ENCODE results near the gene LRRC26. TPM values are rescaled to one million over a fixed set of nuclear protein-coding genes. Genes with fewer than 3 reads are reported as not detected.

The LRRC26 gene
- polyA plus RNA-seq, 2 donors: 0.24 to 0.81 TPM

GRCh38 chr9:137192859-137193258, 23.0 kb upstream of the LRRC26 start:
- H3K4me1 ChIP-seq (ENCODE audit: control insufficient read depth in 2 of 2, insufficient read depth in 2 of 2, low read length in 1 of 2): peaks cover 17 to 50% of the 10 kb centered on the region in 2 donors
- no peak overlapping the region for H3K4me3 ChIP-seq (ENCODE audit: low read depth in 1 of 2, low read length in 2 of 2)
- no peaks in the 10 kb centered on the region for H3K9me3 ChIP-seq (ENCODE audit: control insufficient read depth in 2 of 2, insufficient read depth in 1 of 2, low read depth in 1 of 2, low read length in 1 of 2)
- H3K27me3 ChIP-seq (ENCODE audit: control insufficient read depth in 1 of 2, insufficient read depth in 2 of 2, low read length in 2 of 2): no peaks in the 10 kb centered on the region
- 72 to 93% methylated on average over 2 of the region's 2 CpGs for WGBS, 2 donors
- H3K36me3 ChIP-seq (ENCODE audit: control insufficient read depth in 2 of 2, insufficient read depth in 2 of 2, low read length in 1 of 2): peaks cover 3 to 26% of the 10 kb centered on the region in 2 donors
- no peak overlapping the region for H3K27ac ChIP-seq (ENCODE audit: low read depth in 2 of 2, low read length in 1 of 2)

- 80 to 84% methylated on average over 10 of the region's 10 CpGs for WGBS, 2 donors
- Histone ChIP-seq H3K27ac (ENCODE audit: low read depth in 2 of 2, low read length in 1 of 2) (no peak overlapping the region), H3K4me3 (ENCODE audit: low read depth in 1 of 2, low read length in 2 of 2) (no peak overlapping the region), H3K27me3 (ENCODE audit: control insufficient read depth in 1 of 2, insufficient read depth in 2 of 2, low read length in 2 of 2) (no peaks in the 10 kb centered on the region), H3K4me1 (ENCODE audit: control insufficient read depth in 2 of 2, insufficient read depth in 2 of 2, low read length in 1 of 2) (peaks cover 16 to 48% of the 10 kb centered on the region in 2 donors), H3K9me3 (ENCODE audit: control insufficient read depth in 2 of 2, insufficient read depth in 1 of 2, low read depth in 1 of 2, low read length in 1 of 2) (no peaks in the 10 kb centered on the region), H3K36me3 (ENCODE audit: control insufficient read depth in 2 of 2, insufficient read depth in 2 of 2, low read length in 1 of 2) (peaks cover 3 to 26% of the 10 kb centered on the region in 2 donors)
Observed at GRCh38 chr9:137192448-137192780, 22.6 kb upstream of the LRRC26 start.

GRCh38 chr9:137191691-137192447, 22.0 kb upstream of the LRRC26 start:
- H3K4me1 ChIP-seq (ENCODE audit: control insufficient read depth in 2 of 2, insufficient read depth in 2 of 2, low read length in 1 of 2): peaks cover 20 to 51% of the 10 kb centered on the region in 2 donors
- H3K9me3 ChIP-seq (ENCODE audit: control insufficient read depth in 2 of 2, insufficient read depth in 1 of 2, low read depth in 1 of 2, low read length in 1 of 2): no peaks in the 10 kb centered on the region
- H3K27me3 ChIP-seq (ENCODE audit: control insufficient read depth in 1 of 2, insufficient read depth in 2 of 2, low read length in 2 of 2): no peaks in the 10 kb centered on the region
- H3K36me3 ChIP-seq (ENCODE audit: control insufficient read depth in 2 of 2, insufficient read depth in 2 of 2, low read length in 1 of 2): peaks cover 3 to 28% of the 10 kb centered on the region in 2 donors
- no peak overlapping the region for H3K4me3 ChIP-seq (ENCODE audit: low read depth in 1 of 2, low read length in 2 of 2)
- H3K27ac ChIP-seq (ENCODE audit: low read depth in 2 of 2, low read length in 1 of 2): peak overlapping the region in 1 of 2 donors; percentile 34
- WGBS, 2 donors: 84% methylated on average over 20 to 22 of the region's 22 CpGs

- peaks cover 3 to 31% of the 10 kb centered on the region in 2 donors for H3K36me3 ChIP-seq (ENCODE audit: control insufficient read depth in 2 of 2, insufficient read depth in 2 of 2, low read length in 1 of 2)
- peak overlapping the region in 1 of 2 donors; percentile 34 for H3K27ac ChIP-seq (ENCODE audit: low read depth in 2 of 2, low read length in 1 of 2)
- peaks cover 19 to 54% of the 10 kb centered on the region in 2 donors for H3K4me1 ChIP-seq (ENCODE audit: control insufficient read depth in 2 of 2, insufficient read depth in 2 of 2, low read length in 1 of 2)
- no peak overlapping the region for H3K4me3 ChIP-seq (ENCODE audit: low read depth in 1 of 2, low read length in 2 of 2)
- H3K27me3 ChIP-seq (ENCODE audit: control insufficient read depth in 1 of 2, insufficient read depth in 2 of 2, low read length in 2 of 2): no peaks in the 10 kb centered on the region
- no peaks in the 10 kb centered on the region for H3K9me3 ChIP-seq (ENCODE audit: control insufficient read depth in 2 of 2, insufficient read depth in 1 of 2, low read depth in 1 of 2, low read length in 1 of 2)
- WGBS, 2 donors: 66 to 74% methylated on average over 3 of the region's 3 CpGs
Observed at GRCh38 chr9:137191245-137191644, 21.4 kb upstream of the LRRC26 start.

GRCh38 chr9:137190315-137190856, 20.5 kb upstream of the LRRC26 start:
- H3K36me3 ChIP-seq (ENCODE audit: control insufficient read depth in 2 of 2, insufficient read depth in 2 of 2, low read length in 1 of 2): peaks cover 3 to 40% of the 10 kb centered on the region in 2 donors
- H3K27me3 ChIP-seq (ENCODE audit: control insufficient read depth in 1 of 2, insufficient read depth in 2 of 2, low read length in 2 of 2): no peaks in the 10 kb centered on the region
- 61 to 66% methylated on average over 6 to 9 of the region's 9 CpGs for WGBS, 2 donors
- peak overlapping the region; percentile 99 for H3K27ac ChIP-seq (ENCODE audit: low read depth in 2 of 2, low read length in 1 of 2)
- H3K4me3 ChIP-seq (ENCODE audit: low read depth in 1 of 2, low read length in 2 of 2): peak overlapping the region; percentile 90 to 95
- no peaks in the 10 kb centered on the region for H3K9me3 ChIP-seq (ENCODE audit: control insufficient read depth in 2 of 2, insufficient read depth in 1 of 2, low read depth in 1 of 2, low read length in 1 of 2)
- peaks cover 22 to 51% of the 10 kb centered on the region in 2 donors for H3K4me1 ChIP-seq (ENCODE audit: control insufficient read depth in 2 of 2, insufficient read depth in 2 of 2, low read length in 1 of 2)

GRCh38 chr9:137189297-137190295, 19.7 kb upstream of the LRRC26 start:
- H3K9me3 ChIP-seq (ENCODE audit: control insufficient read depth in 2 of 2, insufficient read depth in 1 of 2, low read depth in 1 of 2, low read length in 1 of 2): no peaks in the 10 kb centered on the region

GRCh38 chr9:137188490-137189296, 18.8 kb upstream of the LRRC26 start, which contains the start of the genes ANAPC2 and SSNA1:
ANAPC2 (minus strand) TSS chr9:137188560; CDS start chr9:137188532, 28 bp downstream.
SSNA1 (plus strand) TSS chr9:137188676; CDS start chr9:137188727, 51 bp downstream.
- Histone ChIP-seq H3K9me3 (ENCODE audit: control insufficient read depth in 2 of 2, insufficient read depth in 1 of 2, low read depth in 1 of 2, low read length in 1 of 2) (no peaks in the 10 kb centered on the region), H3K4me1 (ENCODE audit: control insufficient read depth in 2 of 2, insufficient read depth in 2 of 2, low read length in 1 of 2) (peaks cover 20 to 38% of the 10 kb centered on the region in 2 donors), H3K4me3 (ENCODE audit: low read depth in 1 of 2, low read length in 2 of 2) (peak within 1 kb of the TSS; percentile 90 to 95), H3K27ac (ENCODE audit: low read depth in 2 of 2, low read length in 1 of 2) (peak within 1 kb of the TSS; percentile 99), H3K27me3 (ENCODE audit: control insufficient read depth in 1 of 2, insufficient read depth in 2 of 2, low read length in 2 of 2) (no peaks in the 10 kb centered on the region), H3K36me3 (ENCODE audit: control insufficient read depth in 2 of 2, insufficient read depth in 2 of 2, low read length in 1 of 2) (peaks cover 8 to 56% of the 10 kb centered on the region in 2 donors)
- 0% methylated on average over 85 to 98 of the region's 98 CpGs for WGBS, 2 donors

More at GRCh38 chr9:137189297-137190295, 19.7 kb upstream of the LRRC26 start:
- H3K36me3 ChIP-seq (ENCODE audit: control insufficient read depth in 2 of 2, insufficient read depth in 2 of 2, low read length in 1 of 2): peaks cover 4 to 47% of the 10 kb centered on the region in 2 donors
- H3K27me3 ChIP-seq (ENCODE audit: control insufficient read depth in 1 of 2, insufficient read depth in 2 of 2, low read length in 2 of 2): no peaks in the 10 kb centered on the region
- peak overlapping the region; percentile 90 to 95 for H3K4me3 ChIP-seq (ENCODE audit: low read depth in 1 of 2, low read length in 2 of 2)
- WGBS, 2 donors: 27 to 32% methylated on average over 23 of the region's 23 CpGs
- H3K4me1 ChIP-seq (ENCODE audit: control insufficient read depth in 2 of 2, insufficient read depth in 2 of 2, low read length in 1 of 2): peaks cover 20 to 45% of the 10 kb centered on the region in 2 donors
- H3K27ac ChIP-seq (ENCODE audit: low read depth in 2 of 2, low read length in 1 of 2): peak overlapping the region; percentile 99

- peaks cover 11 to 62% of the 10 kb centered on the region in 2 donors for H3K36me3 ChIP-seq (ENCODE audit: control insufficient read depth in 2 of 2, insufficient read depth in 2 of 2, low read length in 1 of 2)
- WGBS, 2 donors: 0 to 1% methylated on average over 26 to 31 of the region's 31 CpGs
Observed at GRCh38 chr9:137188086-137188489, 18.2 kb upstream of the LRRC26 start.

More at GRCh38 chr9:137188086-137188489, 18.2 kb upstream of the LRRC26 start:
- H3K9me3 ChIP-seq (ENCODE audit: control insufficient read depth in 2 of 2, insufficient read depth in 1 of 2, low read depth in 1 of 2, low read length in 1 of 2): no peaks in the 10 kb centered on the region
- peak overlapping the region; percentile 99 for H3K27ac ChIP-seq (ENCODE audit: low read depth in 2 of 2, low read length in 1 of 2)
- H3K4me1 ChIP-seq (ENCODE audit: control insufficient read depth in 2 of 2, insufficient read depth in 2 of 2, low read length in 1 of 2): peaks cover 20 to 38% of the 10 kb centered on the region in 2 donors
- no peaks in the 10 kb centered on the region for H3K27me3 ChIP-seq (ENCODE audit: control insufficient read depth in 1 of 2, insufficient read depth in 2 of 2, low read length in 2 of 2)
- peak overlapping the region; percentile 90 to 95 for H3K4me3 ChIP-seq (ENCODE audit: low read depth in 1 of 2, low read length in 2 of 2)
